Endodermal cell (in vitro differentiated cells): Measurements from ENCODE around the gene SORL1-AS1.

Experiments
- DNase-seq: peaks from one replicate; pipeline ENCODE4 v3.0.0-alpha.2; 2017
- H3K27ac ChIP-seq: 2 replicates; pipeline ENCODE4 v1.5.1; 2013; ENCODE audit warnings: mild to moderate bottlenecking, low read depth, low read length, moderate library complexity
- H3K27me3 ChIP-seq: 2 replicates; pipeline ENCODE4 v1.6.1; 2013; ENCODE audit warnings: mild to moderate bottlenecking, low read length, moderate library complexity; ENCODE audit not compliant: insufficient read depth, control insufficient read depth, poor library complexity, severe bottlenecking
- H3K36me3 ChIP-seq: 2 replicates; pipeline ENCODE4 v1.7.0; 2013; ENCODE audit warnings: mild to moderate bottlenecking, low read length, moderate library complexity; ENCODE audit not compliant: control insufficient read depth, insufficient read depth
- H3K4me1 ChIP-seq: one replicate; pipeline ENCODE4 v1.7.0; 2013; ENCODE audit warnings: low read length; ENCODE audit not compliant: control insufficient read depth, insufficient read depth
- H3K4me3 ChIP-seq: 2 replicates; pipeline ENCODE4 v1.5.1; 2013; ENCODE audit warnings: mild to moderate bottlenecking, low read length, moderate library complexity
- H3K9ac ChIP-seq: 2 replicates; pipeline ENCODE4 v1.6.1; 2013; ENCODE audit warnings: mild to moderate bottlenecking, low read length, moderate library complexity; ENCODE audit not compliant: poor library complexity, severe bottlenecking; ENCODE audit errors: extremely low read depth
- H3K9me3 ChIP-seq: 2 replicates; pipeline ENCODE4 v1.6.1; 2013; ENCODE audit warnings: mild to moderate bottlenecking, low read length, moderate library complexity; ENCODE audit not compliant: control insufficient read depth
- H3K27ac Mint-ChIP-seq: 2 replicates; pipeline ENCODE4 v1.8.0; 2020; ENCODE audit warnings: mixed read lengths
- H3K27me3 Mint-ChIP-seq: 2 replicates; pipeline ENCODE4 v1.8.0; 2021; ENCODE audit warnings: mild to moderate bottlenecking, mixed read lengths; ENCODE audit not compliant: insufficient read depth
- H3K36me3 Mint-ChIP-seq: 2 replicates; pipeline ENCODE4 v1.8.0; 2020; ENCODE audit warnings: low read depth, mixed read lengths
- H3K4me1 Mint-ChIP-seq: 2 replicates; pipeline ENCODE4 v1.8.0; 2020; ENCODE audit warnings: mixed read lengths
- H3K4me3 Mint-ChIP-seq: 2 replicates; pipeline ENCODE4 v1.8.0; 2020; ENCODE audit warnings: mild to moderate bottlenecking, moderate library complexity, mixed read lengths
- H3K9me3 Mint-ChIP-seq: 2 replicates; pipeline ENCODE4 v1.8.0; 2020; ENCODE audit warnings: mild to moderate bottlenecking, mixed read lengths
- CTCF ChIP-seq: fragments of 200-600 bp; sonication (generic); conservative IDR thresholded peaks from 2 replicates; pipeline ENCODE4 v1.5.0; 2021; ENCODE audit warnings: antibody characterized with exemption, mild to moderate bottlenecking
- WGBS, 2 experiments: methylation state at CpG; one replicate each; pipeline versions ENCODE4 v1.1.5 to v1.1.7; 2013; ENCODE audit warnings: missing lambda C conversion rate in 2 of 2, mixed read lengths in 1 of 2; ENCODE audit not compliant: insufficient coverage in 1 of 2, insufficient read length in 1 of 2; 5-methylcytosine and 5-hydroxymethylcytosine counted together

The SORL1-AS1 gene

GRCh38 chr11:121439337-121439736, 13.4 kb downstream of the SORL1-AS1 start:
- H3K9me3 ChIP-seq = no peaks in the 10 kb centered on the region
- H3K9ac ChIP-seq = no peak overlapping the region
- H3K27ac ChIP-seq = no peak overlapping the region
- no peak for TF ChIP-seq CTCF
- Mint-ChIP-seq H3K4me1 (peaks cover 22% of the 10 kb centered on the region), H3K36me3 (no peaks in the 10 kb centered on the region), H3K9me3 (no peaks in the 10 kb centered on the region), H3K27me3 (no peaks in the 10 kb centered on the region), H3K27ac (no peak overlapping the region), H3K4me3 (no peak overlapping the region)
- H3K4me1 ChIP-seq = peaks cover 7% of the 10 kb centered on the region
- no peaks in the 10 kb centered on the region for H3K27me3 ChIP-seq
- no peak for DNase-seq
- 93 to 94% methylated on average over 2 to 3 of the region's 4 CpGs for WGBS, 2 experiments
- no peak overlapping the region for H3K4me3 ChIP-seq
- H3K36me3 ChIP-seq = no peaks in the 10 kb centered on the region

DNA sequence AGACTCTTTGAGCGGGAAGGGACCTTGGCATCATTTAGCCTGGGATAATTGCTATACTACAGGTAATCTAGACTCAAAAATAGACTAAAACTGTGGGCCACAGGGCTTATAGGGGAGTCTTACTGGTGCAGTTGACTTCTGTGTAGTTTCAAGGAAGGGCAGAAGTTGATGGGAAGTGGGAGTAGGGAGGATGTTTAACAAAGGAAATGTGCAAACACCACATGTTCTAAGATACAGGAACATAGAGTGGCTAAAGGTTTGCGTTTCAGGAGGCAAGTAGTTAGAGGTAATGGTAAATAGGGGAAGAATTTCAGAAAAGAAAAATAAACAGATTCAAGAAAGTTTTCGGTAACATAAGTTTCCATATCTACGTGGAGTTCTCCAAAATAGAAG, 15.1 kb downstream of the SORL1-AS1 start:
- no peak overlapping the region for H3K9ac ChIP-seq
- DNase-seq = no peak
- no peak overlapping the region for H3K27ac ChIP-seq
- H3K27me3 Mint-ChIP-seq = no peaks in the 10 kb centered on the region
- H3K27me3 ChIP-seq = no peaks in the 10 kb centered on the region
- peaks cover 22% of the 10 kb centered on the region for H3K4me1 Mint-ChIP-seq
- no peaks in the 10 kb centered on the region for H3K36me3 Mint-ChIP-seq
- H3K4me3 ChIP-seq = no peak overlapping the region
- H3K36me3 ChIP-seq = no peaks in the 10 kb centered on the region
- no peaks in the 10 kb centered on the region for H3K9me3 ChIP-seq
- TF ChIP-seq CTCF = no peak
- H3K4me1 ChIP-seq = peaks cover 7% of the 10 kb centered on the region
- H3K27ac Mint-ChIP-seq = no peak overlapping the region
- no peak overlapping the region for H3K4me3 Mint-ChIP-seq
- WGBS, 2 experiments = 95 to 100% methylated on average over 3 to 4 of the region's 4 CpGs
- no peaks in the 10 kb centered on the region for H3K9me3 Mint-ChIP-seq

- no peaks in the 10 kb centered on the region for H3K27me3 Mint-ChIP-seq
- no peak overlapping the region for H3K4me3 Mint-ChIP-seq
- no peaks in the 10 kb centered on the region for H3K36me3 ChIP-seq
- H3K27me3 ChIP-seq = no peaks in the 10 kb centered on the region
- TF ChIP-seq CTCF = no peak
- DNase-seq = no peak
- H3K27ac Mint-ChIP-seq = no peak overlapping the region
- peaks cover 22% of the 10 kb centered on the region for H3K4me1 Mint-ChIP-seq
- no peak overlapping the region for H3K9ac ChIP-seq
- H3K9me3 Mint-ChIP-seq = no peaks in the 10 kb centered on the region
- no peaks in the 10 kb centered on the region for H3K36me3 Mint-ChIP-seq
- H3K27ac ChIP-seq = no peak overlapping the region
- peaks cover 7% of the 10 kb centered on the region for H3K4me1 ChIP-seq
- no peak overlapping the region for H3K4me3 ChIP-seq
- H3K9me3 ChIP-seq = no peaks in the 10 kb centered on the region
Observed at GRCh38 chr11:121437018-121437685, 15.6 kb downstream of the SORL1-AS1 start.
